GM12891 (cell line): ENCODE results near the gene ZNF776.

ENCODE experiments used
- PAX5 ChIP-seq: IDR thresholded peaks from 2 replicates; pipeline ENCODE4 v1.6.1; 2011; ENCODE audit warnings: low read length, moderate library complexity, mild to moderate bottlenecking; ENCODE audit not compliant: insufficient read depth, severe bottlenecking
- POLR2A ChIP-seq: IDR thresholded peaks from 2 replicates; pipeline ENCODE4 v1.6.1; 2011; ENCODE audit warnings: low read depth, low read length, control low read depth
- POLR2AphosphoS5 ChIP-seq: IDR thresholded peaks from 2 replicates; pipeline ENCODE4 v1.6.1; 2011; ENCODE audit warnings: low read depth, low read length, control low read depth
- SPI1 ChIP-seq: IDR thresholded peaks from 2 replicates; pipeline ENCODE4 v1.6.1; 2011; ENCODE audit warnings: low read depth, low read length, control low read depth
- TAF1 ChIP-seq: IDR thresholded peaks from 2 replicates; pipeline ENCODE4 v1.6.1; 2011; ENCODE audit warnings: low read depth, low read length, control low read depth

DNA sequence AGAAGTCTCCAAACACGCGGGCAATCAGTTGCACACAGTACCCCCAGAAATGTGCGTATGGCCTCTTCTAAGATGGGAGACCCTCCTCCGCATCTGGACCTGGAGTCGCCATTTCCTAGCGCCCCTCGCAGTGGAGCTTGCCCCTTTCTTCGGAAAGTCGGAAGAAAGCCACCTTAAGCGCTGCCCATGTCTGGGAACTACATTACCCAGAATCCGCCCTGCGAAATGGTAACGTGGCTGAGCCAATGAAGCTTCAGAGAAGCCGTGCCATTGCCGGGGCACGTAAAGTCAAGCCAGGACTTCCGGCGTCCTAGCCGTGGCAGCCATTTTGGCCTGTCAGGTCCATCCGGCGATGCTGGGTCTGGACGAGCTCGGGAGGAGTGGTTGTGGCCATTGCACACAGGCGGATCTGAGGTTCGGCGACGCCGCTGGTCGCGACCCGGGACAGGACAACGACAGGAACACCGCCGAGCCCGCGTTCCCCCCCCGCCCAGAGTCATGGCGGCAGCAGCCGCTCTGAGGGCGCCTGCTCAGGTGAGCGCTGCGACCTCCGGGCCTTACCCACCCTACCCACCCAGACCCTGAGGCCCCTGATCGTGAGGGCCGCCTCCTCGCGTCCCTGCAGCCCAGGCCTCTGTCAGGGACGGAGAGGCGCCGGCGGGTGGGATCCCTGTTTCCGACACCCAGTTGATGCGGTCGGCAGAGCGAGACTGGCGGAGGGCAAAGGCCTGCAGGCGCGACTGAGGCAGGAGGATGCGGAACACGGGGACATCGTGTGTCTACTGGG, 22.9 kb downstream of the ZNF776 start, which contains the start of gene ZNF586:
- peak; percentile 90 for TF ChIP-seq POLR2A
- TF ChIP-seq SPI1: no peak
- TF ChIP-seq POLR2AphosphoS5: peak; percentile 91
- TF ChIP-seq PAX5: no peak
- TF ChIP-seq TAF1: no peak
